Caki2 (cell line): ENCODE data around the gene MRRF. TPM values are rescaled to one million over a fixed set of nuclear protein-coding genes. Genes with fewer than 3 reads are reported as not detected.
"Not testable (repeated sequence)": the region's sequence is repeated elsewhere in the genome, so short reads cannot be mapped to it uniquely, and the experiment has no call there.

Experiments used
- DNase-seq: peaks from one replicate; pipeline ENCODE4 v3.0.0-alpha.2; 2015; ENCODE audit warnings: low read depth
- in situ Hi-C: cut with HindIII; loops from 2 replicates; pipeline ENCODE4 v1.10.0; 2016; ENCODE audit warnings: low sequenced_read_pairs, low pct_unique_long_range_greater_than_20kb, mixed read lengths
- total RNA-seq: library from RNA; depleted of rRNA; stranded (reverse); fragments of >200 nt; shearing (Covaris generic); gene quantifications from 2 replicates; pipeline ENCODE4 v1.2.3, GENCODE V29; 2014; ENCODE audit warnings: low replicate concordance

The MRRF gene
- total RNA-seq, 1 experiment from 2014 or later = 66.4 TPM

DNA sequence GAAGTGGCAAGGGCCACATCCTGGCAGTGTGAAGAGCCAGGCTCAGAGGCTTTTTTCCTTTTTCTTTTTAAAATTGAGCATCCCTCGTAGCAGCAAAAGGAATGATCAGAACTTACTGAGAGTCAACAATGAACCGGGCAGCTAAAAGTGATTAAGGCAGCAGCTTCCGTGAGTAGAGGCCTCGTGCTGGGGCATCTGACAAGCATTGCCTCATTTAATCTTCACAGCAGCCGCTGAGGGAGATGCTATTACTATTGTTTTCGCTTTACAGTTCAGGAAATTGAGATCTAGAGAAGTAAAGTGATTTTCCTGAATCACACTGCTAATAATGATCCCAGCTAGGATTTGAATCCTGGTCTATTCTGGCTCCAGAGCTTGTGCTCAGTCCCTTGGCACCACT is 75.5 kb downstream of the MRRF start:
- in situ Hi-C loops = no loop called here
- DNase-seq = no peak

DNA sequence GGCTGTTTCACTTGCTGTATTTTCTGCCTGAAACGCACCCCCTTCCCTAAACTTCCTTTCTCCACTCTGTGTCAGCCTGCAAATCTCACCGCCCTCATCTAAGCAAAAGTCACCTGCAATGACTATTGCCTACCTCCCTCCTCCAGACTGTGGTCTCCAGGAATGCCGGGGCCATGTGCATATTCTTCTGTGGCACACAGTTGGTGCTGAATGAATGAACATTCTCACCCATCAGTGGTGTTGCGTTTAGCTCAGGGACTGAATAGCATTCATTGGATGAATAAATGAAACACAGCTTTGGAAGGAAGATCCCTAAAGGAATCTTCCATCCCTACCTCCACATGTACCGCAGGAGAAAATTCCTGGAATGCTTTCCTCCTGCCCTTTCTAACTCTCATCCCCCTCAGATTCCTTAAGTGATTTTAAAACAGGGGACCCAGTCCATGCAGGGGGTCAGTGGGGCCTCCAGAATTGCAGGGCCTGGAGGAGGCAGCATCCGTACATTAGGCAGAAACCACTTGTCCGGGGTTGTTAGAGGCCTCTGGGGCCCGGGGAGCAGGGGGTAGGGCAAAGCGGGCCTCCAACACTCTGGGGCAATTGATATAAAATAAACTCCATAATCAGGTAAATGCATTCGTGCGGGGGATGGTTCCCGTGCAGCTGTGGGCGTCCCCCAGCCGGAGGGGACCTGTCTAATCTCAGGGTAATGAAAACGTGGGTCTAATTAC is 77.8 kb downstream of the MRRF start:
- no peak for DNase-seq
- in situ Hi-C loops = no loop called here

DNA sequence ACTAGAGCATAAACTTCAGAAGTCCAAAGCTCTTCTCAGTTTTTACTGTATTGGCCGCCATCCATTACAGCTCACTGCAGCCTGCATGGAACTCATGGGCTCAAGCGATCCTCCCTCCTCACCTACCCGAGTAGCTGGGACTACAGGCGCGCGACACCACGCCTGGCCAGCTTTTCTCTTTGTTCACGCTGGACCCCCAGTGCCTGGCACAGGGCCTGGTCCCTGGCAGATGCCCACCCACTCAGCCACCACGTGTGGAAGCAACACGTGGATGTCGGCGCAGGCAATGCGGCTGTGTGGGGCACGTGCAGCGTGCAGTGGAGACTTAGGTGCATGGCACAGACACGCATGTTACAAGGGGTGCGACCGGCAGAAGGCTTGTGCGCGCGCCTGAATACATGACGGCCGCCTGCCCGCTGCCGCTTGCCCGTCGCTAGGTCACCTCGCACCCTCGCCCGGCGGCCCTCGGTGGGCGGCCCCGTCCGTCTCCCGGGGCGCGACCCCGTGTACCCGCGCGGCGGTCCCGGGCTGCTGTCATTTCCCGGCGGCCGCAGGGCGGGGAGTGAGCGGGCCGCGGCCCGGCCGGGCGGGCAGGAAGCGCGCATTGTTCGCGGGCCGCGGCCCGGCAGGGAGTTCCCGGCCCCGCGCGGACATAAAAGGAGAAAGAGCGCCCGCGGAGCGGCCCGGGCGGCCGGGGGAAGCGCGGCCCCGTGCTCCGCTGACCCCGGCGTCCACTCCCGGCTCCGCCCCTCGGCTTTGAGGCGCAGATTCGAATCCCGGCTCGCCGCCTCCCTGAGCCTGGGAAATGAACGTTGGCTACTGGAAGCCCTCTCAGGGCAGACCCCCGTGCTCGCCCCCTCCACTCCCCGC is 82.0 kb downstream of the MRRF start:
- in situ Hi-C loops = no loop called here
- no peak for DNase-seq

DNA sequence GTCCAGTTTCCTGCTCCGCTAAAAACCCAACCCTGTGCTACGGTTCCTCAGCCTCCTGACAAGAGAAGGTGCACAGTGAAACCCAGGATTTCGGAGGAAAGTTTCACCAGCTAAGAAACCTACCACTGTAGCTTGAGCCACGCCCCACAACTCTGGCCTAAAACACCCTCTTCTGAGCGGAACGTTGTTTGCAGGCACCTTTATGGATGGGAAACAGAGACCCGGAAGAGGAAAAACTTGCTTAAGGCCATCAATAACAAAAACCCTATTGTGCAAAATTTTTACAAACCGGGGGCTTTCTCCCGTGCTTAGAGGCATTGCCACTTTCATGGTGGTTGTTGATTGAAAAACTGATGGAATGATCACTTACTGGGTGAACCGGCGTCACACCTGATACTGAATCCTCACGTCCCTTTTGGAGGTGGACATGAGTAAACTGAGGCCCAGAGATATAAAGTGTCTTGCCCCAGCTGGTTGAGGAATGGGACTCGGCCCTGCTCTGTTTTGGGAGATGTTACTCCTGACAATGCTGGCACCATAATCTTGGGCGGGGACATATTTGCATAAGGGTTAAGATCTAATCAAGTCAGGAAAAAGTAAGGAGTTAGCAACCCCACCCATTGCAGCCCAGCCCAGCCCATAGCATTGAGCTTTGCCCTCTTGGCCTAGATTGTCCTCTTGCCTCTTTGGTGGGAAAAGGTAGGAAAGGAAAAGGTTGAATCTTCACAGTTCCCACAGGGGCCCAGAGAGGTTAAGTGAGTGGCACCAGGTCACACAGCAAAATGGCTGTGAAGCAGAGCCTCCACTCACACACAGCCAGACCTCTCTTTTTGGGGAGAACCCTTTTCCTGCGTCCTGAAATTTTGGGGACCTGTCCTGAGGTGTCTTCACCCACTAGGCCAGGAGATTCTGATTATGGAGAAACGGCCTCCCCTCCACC is 82.9 kb downstream of the MRRF start:
- no peak for DNase-seq
- in situ Hi-C loops = no loop called here

DNA sequence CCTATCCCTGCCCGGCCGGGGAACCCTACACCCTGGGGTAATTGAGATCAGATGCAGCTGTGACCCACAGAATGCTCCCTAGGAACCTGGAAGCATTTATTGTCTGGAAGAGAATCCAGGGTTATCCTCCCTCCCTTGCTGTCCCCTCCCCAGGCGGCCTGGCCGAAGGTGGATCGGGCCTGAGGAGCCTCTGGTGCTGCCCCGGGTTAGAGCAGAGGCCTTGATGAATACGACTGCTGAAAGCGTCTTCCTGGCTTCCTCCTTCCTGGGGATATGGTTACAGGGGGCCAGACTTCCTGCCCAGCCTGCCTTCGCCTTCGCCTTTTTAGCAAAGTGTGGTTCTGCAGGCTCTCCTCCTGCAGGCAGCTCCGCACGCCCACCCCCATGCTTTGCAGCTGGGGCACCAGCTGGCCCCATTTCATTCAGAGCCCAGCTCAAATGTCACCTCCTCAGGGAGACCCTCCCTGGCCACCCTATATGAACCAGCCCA is 83.7 kb downstream of the MRRF start:
- in situ Hi-C loops = no loop called here

DNA sequence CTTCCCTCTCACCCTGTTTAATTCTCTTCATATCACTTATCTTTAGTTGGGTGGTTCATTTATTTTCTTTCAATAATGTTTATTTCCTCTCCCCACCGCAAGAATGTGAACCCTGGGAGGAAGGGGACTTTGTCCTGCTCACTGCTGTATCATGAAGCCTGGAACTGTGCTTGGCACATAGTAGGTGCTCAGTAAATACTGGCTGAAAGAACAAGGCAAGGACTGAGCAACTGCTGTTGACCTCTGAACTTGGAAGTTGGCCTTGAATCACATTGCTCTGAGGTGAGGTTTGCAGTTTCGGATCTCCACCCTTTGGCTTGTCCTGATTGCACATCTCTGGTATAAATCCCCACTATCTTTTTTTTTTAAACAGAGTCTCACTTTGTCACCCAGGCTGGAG is 84.1 kb downstream of the MRRF start:
- in situ Hi-C loops = no loop called here
- no peak for DNase-seq

More for the DNA sequence above, 83.7 kb downstream of the MRRF start:
- DNase-seq = no peak

DNA sequence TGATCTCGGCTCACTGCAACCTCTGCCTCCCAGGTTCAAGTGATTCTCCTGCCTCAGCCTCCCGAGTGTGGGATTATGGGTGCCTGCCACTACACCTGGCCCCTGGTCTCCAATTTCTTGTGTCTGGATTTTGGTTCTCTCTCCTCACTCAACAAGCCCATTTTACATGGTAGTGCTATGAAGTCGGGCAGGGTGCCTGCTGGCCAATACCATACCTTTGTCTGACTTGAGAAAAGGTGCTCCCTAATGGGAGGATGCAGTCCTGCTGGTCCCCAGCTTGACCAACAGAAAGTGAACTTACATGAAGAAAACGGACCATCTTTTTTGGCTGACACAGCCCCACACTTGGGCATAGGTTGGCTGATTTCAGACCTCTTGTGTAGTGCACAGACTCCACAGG is 84.5 kb downstream of the MRRF start:
- no peak for DNase-seq
- in situ Hi-C loops = no loop called here

DNA sequence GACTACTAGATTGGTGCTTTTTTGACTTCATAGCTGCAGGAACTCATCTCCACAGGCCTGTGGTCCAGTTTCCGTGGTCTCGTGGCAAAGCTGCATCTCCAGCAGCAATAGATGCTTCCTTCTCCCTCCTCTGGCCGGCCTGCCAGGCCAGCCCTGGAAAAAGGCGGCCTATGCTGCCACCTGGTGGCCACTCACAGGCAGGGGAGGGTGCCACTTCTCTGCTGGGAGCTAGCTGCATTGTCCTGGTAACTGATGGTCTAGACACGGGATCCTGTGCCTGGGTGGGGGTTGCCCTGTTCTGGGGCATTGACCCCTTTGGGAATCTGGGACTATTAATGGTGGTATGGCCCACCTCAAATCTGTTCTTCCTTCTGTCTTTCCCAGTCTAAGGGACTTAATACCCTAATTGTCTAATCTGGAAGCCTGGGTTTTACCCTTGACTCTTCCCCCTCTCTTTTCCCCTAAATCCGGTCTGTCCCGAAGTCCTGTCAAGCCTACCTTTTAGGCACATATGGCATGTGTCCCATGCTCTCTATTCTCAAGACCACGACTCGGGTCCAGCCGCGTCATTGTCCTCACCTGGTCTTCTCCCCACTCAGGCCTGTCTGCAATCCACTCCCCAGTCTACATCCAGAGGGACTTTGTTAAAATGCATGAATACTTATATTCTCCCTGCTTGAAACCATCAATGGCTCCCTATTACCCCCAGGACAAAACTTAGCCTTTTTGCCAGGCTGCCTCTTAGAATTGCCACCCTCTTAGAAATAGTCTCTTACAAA is 86.1 kb downstream of the MRRF start:
- in situ Hi-C loops = no loop called here
- DNase-seq = peak; percentile 66

DNA sequence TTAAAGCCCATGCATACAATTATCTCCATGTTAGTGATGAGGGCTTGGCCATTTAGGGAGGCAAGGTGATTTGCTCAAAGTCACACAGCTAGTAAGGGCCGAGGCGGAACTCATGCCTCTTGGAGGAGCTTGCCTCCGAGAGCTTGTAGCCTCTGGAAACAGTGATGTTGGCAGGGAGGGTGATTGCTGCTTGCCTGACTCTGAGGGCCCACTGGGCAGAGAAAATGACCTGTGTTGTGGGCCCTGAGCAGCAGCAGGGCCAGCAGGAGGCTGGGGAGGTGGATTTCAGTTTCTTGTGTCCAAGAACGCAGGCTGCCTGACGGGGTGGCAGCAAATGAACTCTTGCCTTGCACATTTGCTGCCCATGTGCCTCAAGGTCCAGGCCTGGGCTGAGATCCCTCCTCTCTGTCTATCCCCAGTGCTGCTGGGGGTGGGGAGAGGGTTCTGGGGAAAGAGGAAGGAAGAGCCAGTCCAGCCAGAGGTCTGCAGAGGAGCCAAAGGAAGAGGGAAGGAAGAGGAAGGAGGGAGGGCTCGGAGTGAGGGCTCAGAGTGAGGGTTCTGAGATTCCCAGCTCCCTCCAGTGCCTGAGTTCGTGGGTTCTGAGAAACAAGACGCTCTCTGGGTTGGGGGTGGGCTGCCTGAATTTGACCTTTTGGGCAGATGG is 90.0 kb downstream of the MRRF start:
- in situ Hi-C loops = no loop called here
- DNase-seq = no peak

DNA sequence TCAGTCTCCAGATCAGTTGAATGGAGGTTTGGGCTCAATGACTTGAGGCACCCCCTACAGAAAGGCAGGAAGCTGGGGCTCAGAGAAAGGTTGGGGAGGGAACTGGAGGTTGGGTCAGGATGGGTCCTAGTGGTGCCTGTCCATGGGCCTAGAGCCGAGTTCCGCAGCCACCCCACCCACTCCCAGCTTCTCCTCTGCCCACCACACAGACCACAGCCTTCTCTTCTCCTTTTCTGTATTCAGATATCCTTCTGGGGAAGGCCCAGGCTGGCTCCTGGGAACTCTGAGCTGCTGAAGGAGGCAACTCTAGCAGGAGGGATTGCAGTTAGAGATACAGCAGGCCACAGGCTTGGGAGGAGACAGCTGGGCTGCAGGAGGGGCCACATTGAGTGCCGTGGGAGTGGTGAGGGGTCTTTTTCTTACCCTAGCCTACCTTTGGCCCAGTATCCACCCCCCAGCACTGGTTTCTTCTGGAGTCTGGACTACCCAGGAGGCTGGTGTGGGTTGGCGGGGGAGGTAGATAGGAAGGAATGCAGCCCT is 90.7 kb downstream of the MRRF start:
- in situ Hi-C loops = no loop called here
- DNase-seq = no peak

DNA sequence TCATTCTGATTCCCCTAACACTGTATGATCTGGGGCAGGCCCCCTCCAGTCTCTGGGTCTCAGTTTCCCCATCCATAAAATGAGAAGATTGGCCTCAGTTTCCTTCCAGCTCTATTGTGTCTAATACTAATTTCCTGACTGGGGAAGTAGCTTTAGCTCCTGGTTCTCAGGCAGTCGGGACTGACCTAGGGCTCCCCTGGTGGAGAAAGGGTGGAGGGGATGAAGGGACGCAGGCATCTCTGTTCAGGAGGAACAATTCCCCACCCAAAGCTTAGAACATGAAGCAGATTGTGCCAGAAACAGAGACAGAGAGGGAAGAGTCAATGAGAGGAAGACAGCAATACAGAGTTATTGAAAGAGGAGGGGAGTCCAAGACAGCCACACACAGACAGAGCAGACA is 91.9 kb downstream of the MRRF start:
- in situ Hi-C loops = no loop called here
- no peak for DNase-seq

DNA sequence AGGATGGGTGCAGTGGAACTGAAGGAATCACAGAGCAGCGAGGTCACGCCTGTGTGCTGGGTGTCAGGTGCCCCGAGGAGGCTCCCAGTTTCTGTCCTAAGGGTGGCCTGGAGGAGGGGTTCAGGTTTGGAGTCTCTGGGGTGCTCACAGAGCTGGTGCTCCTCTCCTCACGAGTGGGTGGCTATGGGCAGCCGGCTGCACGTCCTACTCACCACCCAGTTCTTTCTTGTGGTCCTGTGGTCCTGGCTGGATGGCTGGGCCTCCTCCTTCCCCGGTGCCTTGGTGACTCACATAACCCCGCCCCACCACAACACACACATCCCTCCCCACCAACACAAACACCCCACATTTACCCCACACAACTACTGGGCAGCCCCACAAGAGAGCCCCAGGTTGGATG is 96.2 kb downstream of the MRRF start:
- DNase-seq = no peak
- in situ Hi-C loops = no loop called here

DNA sequence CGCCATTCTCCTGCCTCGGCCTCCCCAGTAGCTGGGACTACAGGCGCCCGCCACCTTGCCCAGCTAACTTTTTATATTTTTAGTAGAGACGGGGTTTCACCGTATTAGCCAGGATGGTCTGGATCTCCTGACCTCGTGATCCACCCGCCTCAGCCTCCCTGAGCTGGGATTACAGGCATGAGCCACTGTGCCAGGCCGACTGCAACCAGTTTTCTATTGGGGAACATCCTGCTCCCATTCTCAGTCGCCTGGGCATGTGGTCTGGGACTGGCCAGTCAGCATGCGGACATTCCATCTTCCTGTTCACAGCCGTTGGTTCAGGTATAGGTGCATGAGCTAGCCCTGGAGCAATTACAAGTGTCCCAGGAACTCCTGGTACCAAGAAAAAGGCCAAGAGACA is 98.4 kb downstream of the MRRF start:
- in situ Hi-C loops, DNase-seq: not testable (repeated sequence)

DNA sequence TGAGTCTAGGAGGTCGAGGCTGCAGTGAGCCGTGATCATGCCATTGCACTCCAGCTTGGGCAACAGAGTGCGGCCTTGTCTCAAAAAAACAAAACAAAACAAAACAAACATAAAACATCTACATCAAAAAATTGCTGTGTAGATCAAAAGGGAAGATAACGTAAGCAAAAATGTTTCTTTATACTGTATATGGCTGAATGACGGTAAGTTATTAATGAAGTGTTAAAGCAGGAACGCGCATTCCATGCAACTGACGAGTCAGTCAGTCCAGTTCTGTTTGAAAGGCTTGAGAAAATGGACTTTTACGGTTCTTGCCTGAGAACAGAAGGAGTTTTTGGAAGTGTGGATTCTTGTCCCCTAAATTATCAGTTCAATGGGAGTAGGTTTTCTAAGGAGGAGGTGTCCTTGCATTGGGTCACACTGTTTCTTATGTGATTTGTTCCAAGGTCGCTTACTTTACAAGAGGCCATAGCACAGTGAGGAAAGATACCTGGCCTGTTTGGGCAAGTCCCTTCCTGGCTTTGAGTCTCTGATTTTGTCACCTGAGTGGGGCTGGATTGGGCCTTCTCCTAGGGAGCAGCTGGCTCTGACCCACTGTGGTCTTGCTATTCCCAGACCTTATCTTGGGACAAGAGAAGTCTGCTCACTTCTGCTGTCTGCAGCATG is 99.6 kb downstream of the MRRF start:
- in situ Hi-C loops = no loop called here
- DNase-seq = no peak

DNA sequence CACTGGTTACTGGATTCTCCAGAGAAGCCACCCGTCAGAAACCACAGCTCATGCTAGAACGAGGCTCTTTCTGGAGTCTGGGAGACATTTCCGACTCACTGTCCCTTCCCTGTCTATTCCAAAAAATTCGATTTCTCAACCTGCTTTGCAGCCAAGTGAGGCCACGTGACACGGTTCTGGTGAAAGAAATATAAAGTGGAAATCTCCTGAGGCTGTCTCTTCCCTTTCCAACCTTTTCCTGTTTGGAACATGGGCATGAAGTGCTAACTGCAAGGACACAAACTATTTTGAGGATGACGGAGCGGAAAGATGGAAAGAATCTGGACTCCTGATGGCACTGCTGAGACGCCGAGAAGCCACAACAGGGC is 100.1 kb downstream of the MRRF start:
- in situ Hi-C loops = no loop called here
- DNase-seq = no peak

DNA sequence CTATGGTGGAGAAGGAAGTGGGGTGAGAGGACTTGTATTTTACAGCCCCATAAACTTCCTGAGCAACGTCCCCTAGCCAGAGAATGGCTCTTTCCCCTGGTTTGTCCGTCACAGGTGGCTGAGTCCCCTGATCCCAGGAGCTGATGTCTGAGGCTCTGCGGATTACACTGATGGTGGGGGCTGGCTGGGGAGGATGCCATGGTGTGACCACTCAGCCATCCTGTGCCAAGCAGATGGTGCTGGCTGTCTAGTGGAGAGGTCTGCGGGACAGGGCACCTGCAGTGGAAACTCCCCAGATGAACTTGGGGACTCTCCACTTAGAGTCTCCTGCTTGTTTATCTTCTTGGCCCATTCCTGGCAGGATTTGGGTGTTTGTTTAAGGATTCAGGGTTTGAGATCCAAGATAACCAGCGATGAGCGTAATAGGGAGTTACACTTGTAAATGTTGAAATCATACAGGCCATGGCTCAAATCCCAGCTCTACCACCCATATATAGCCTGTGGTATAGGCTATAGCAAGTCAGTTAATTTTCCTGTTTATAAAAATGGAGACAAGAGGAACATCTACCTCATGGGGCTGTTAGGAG is 101.5 kb downstream of the MRRF start:
- in situ Hi-C loops = no loop called here
- DNase-seq = no peak
